GM10248 (cell line): ENCODE data around the gene NUP205.

Experiments used
- CTCF ChIA-PET: fragments of 300-600 bp; sonication (Branson Sonifier 250); formaldehyde crosslinking; extraction: SDS; loops from one replicate; lab custom pipeline; 2021; ENCODE audit warnings: antibody characterized with exemption; lab: Yijun Ruan, JAX
- POLR2A ChIA-PET: fragments of 350-650 bp; sonication (Branson Sonifier 250); formaldehyde crosslinking; extraction: SDS; loops from one replicate; lab custom pipeline; 2020; ENCODE audit warnings: antibody characterized with exemption; lab: Yijun Ruan, JAX
- DNase-seq: peaks from one replicate; pipeline ENCODE4 v3.0.0; 2012; ENCODE audit errors: extremely low spot score
- TF ChIP-seq, protein P1 (sequence below): IDR thresholded peaks from 2 replicates; pipeline ENCODE4 v1.5.1; 2012; ENCODE audit warnings: mild to moderate bottlenecking, low read depth; ENCODE audit errors: extremely low read depth, missing control alignments, control extremely low read depth

Gene NUP205

GRCh38 chr7:135673360-135673706, 115.6 kb downstream of the NUP205 start:
- ChIA-PET POLR2A (no interaction called here), CTCF (interaction anchor here (1.0 to 9.5 kb wide), 17 partner anchors 11 to 460 kb away, joined by 3 to 91 read pairs (median 5); partner anchors contain the start of genes SLC13A4 and STMP1)
- no peak for DNase-seq
- TF ChIP-seq, protein P1, sequence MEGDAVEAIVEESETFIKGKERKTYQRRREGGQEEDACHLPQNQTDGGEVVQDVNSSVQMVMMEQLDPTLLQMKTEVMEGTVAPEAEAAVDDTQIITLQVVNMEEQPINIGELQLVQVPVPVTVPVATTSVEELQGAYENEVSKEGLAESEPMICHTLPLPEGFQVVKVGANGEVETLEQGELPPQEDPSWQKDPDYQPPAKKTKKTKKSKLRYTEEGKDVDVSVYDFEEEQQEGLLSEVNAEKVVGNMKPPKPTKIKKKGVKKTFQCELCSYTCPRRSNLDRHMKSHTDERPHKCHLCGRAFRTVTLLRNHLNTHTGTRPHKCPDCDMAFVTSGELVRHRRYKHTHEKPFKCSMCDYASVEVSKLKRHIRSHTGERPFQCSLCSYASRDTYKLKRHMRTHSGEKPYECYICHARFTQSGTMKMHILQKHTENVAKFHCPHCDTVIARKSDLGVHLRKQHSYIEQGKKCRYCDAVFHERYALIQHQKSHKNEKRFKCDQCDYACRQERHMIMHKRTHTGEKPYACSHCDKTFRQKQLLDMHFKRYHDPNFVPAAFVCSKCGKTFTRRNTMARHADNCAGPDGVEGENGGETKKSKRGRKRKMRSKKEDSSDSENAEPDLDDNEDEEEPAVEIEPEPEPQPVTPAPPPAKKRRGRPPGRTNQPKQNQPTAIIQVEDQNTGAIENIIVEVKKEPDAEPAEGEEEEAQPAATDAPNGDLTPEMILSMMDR: no peak

- TF ChIP-seq, protein P1: no peak
- ChIA-PET CTCF (interaction anchor here (1.0 to 9.5 kb wide), 3 partner anchors 16 to 26 kb away, joined by 3 to 91 read pairs (median 3); partner anchors contain the start of gene STMP1), POLR2A (no interaction called here)
- DNase-seq: no peak
These were observed 121.2 kb downstream of the NUP205 start for GRCh38 chr7:135678612-135679575.

DNA sequence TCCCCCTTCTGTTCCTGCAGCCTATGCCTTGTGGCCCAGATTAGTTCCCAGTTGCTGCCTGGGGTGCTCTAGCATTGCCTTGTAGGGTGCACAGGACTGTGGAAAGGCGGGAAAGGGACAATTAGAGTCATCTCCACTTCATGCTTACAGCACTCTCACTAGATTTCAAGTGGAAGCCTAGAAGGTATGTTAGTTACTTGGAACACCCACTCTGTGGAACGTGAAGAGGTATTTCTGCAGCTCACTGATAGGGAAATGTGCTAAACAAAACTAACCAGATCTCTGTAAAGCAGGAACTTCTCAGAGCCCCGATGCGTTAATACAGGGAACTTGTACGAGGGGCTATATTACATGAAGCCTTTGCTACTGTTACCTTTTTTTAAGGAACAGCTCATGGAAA, 124.0 kb downstream of the NUP205 start:
- ChIA-PET CTCF (interaction anchor here (0.6 to 8.0 kb wide), 5 partner anchors 9 to 29 kb away, joined by 3 to 61 read pairs (median 3); partner anchors contain the start of gene STMP1), POLR2A (no interaction called here)
- no peak for DNase-seq
- TF ChIP-seq, protein P1: no peak

GRCh38 chr7:135682191-135682590, 124.5 kb downstream of the NUP205 start:
- DNase-seq: no peak
- TF ChIP-seq, protein P1: no peak
- ChIA-PET CTCF (interaction anchor here (0.6 to 8.0 kb wide), 6 partner anchors 9 to 408 kb away, joined by 3 to 61 read pairs (median 3); partner anchors contain the start of gene STMP1), POLR2A (no interaction called here)

- TF ChIP-seq, protein P1: no peak
- DNase-seq: no peak
- ChIA-PET CTCF (interaction anchor here (1.0 to 8.0 kb wide), 3 partner anchors 11 to 21 kb away, joined by 5 to 61 read pairs (median 5); partner anchors contain the start of gene STMP1), POLR2A (no interaction called here)
These were observed 125.9 kb downstream of the NUP205 start for GRCh38 chr7:135683609-135684008.

- TF ChIP-seq, protein P1: no peak
- POLR2A ChIA-PET: no interaction called here
- no peak for DNase-seq
- CTCF ChIA-PET: interaction anchor here (1.0 to 8.0 kb wide), 2 partner anchors 11 to 21 kb away, joined by 5 to 61 read pairs; partner anchors contain the start of gene STMP1
These were observed 126.4 kb downstream of the NUP205 start for GRCh38 chr7:135684136-135684535.
